CD4-positive, CD25-positive, alpha-beta regulatory T cell (primary cell): Measurements from ENCODE around the gene PLA2G5. TPM values are rescaled to one million over a fixed set of nuclear protein-coding genes. Genes with fewer than 3 reads are reported as not detected.
"Not testable (repeated sequence)": the region's sequence is repeated elsewhere in the genome, so short reads cannot be mapped to it uniquely, and the experiment has no call there.

ENCODE experiments used
- ATAC-seq, 2 donors: fragments of 150-1000 bp; cut with Tn5 transposase; one replicate each; pipeline ENCODE4 v1.10.0; 2021; ENCODE audit warnings: low read depth in 2 of 2, moderate number of reproducible peaks in 2 of 2, moderate library complexity in 1 of 2
- DNase-seq, 3 donors: peaks; one replicate each; pipeline versions ENCODE4 v3.0.0 to v3.0.0-alpha.2; 2012 to 2022; ENCODE audit warnings: mixed read lengths in 1 of 3
- H3K27ac ChIP-seq: one replicate; pipeline ENCODE4 v1.7.0; 2013; ENCODE audit warnings: mild to moderate bottlenecking, low read length; ENCODE audit not compliant: insufficient read depth, poor library complexity, severe bottlenecking
- H3K27me3 ChIP-seq: one replicate; pipeline ENCODE4 v1.7.0; 2013; ENCODE audit warnings: low read length; ENCODE audit not compliant: control insufficient read depth, insufficient read depth
- H3K36me3 ChIP-seq: one replicate; pipeline ENCODE4 v1.7.0; 2013; ENCODE audit warnings: mild to moderate bottlenecking, low read length, moderate library complexity; ENCODE audit not compliant: control insufficient read depth, insufficient read depth
- H3K4me1 ChIP-seq: 2 replicates; pipeline ENCODE4 v1.7.0; 2013; ENCODE audit warnings: mild to moderate bottlenecking, low read length; ENCODE audit not compliant: insufficient read depth, control insufficient read depth, poor library complexity, severe bottlenecking
- H3K4me3 ChIP-seq: one replicate; pipeline ENCODE4 v1.7.0; 2013; ENCODE audit warnings: low read depth, mild to moderate bottlenecking, low read length, moderate library complexity
- H3K9me3 ChIP-seq, 2 experiments: 1 replicate in 1 of 2; 2 replicates in 1 of 2; pipeline ENCODE4 v1.7.0; 2013; ENCODE audit warnings: low read length in 2 of 2, mild to moderate bottlenecking in 1 of 2, moderate library complexity in 1 of 2; ENCODE audit not compliant: control insufficient read depth in 2 of 2
- H3K27ac Mint-ChIP-seq, 3 donors: one replicate each; pipeline ENCODE4 v1.8.0; 2020 to 2022; ENCODE audit warnings: mild to moderate bottlenecking in 3 of 3, mixed read lengths in 3 of 3, moderate library complexity in 2 of 3
- H3K27me3 Mint-ChIP-seq: one replicate; pipeline ENCODE4 v1.8.0; 2022; ENCODE audit warnings: mild to moderate bottlenecking, mixed read lengths
- H3K36me3 Mint-ChIP-seq: one replicate; pipeline ENCODE4 v1.8.0; 2020; ENCODE audit warnings: mixed read lengths
- H3K4me1 Mint-ChIP-seq, 4 donors: one replicate each; pipeline ENCODE4 v1.8.0; 2020 to 2022; ENCODE audit warnings: mixed read lengths in 4 of 4, mild to moderate bottlenecking in 1 of 4
- H3K4me3 Mint-ChIP-seq, 4 donors: one replicate each; pipeline ENCODE4 v1.8.0; 2020 to 2022; ENCODE audit warnings: mild to moderate bottlenecking in 4 of 4, mixed read lengths in 4 of 4, moderate library complexity in 3 of 4
- H3K9me3 Mint-ChIP-seq, 7 donors: one replicate each; pipeline ENCODE4 v1.8.0; 2020 to 2022; ENCODE audit warnings: mixed read lengths in 7 of 7, mild to moderate bottlenecking in 3 of 7, moderate library complexity in 2 of 7
- polyA plus RNA-seq, 4 donors: library from polyadenylated mRNA; unstranded; fragments of 300-500 nt; fragmentation: Illumina TruSeq; gene quantifications; one replicate each; pipeline ENCODE4 v1.2.3, GENCODE V29; 2021
- total RNA-seq: library from RNA; stranded (reverse); gene quantifications from one replicate; pipeline ENCODE4 v1.2.3, GENCODE V29; 2022

Gene PLA2G5
- total and polyA plus RNA-seq, 5 donors from 2014 or later = not detected

DNA sequence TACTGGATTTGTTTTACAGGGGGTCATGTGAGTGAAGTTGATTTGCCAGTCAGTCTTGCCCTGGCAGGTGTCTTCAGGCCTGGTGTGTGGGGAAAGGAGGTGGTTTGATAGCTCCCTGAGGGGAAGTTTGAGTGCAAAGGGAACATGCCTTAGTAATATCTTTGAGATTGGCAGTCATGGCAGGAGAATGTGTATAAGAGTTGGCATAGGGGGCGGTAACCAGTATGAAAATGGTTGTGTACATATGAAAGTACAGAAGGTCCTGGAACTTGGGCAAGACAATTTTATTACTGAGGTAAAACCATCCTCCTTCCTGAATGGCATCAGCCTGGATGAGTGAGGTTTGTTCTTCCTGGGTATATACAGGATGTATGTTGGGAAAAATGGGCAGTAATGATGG is 37.6 kb upstream of the PLA2G5 start:
- DNase-seq (no peak), ATAC-seq (no peak)
- peaks cover 8% of the 10 kb centered on the region for H3K36me3 Mint-ChIP-seq
- H3K9me3 Mint-ChIP-seq = peaks cover 0 to 21% (median 9%) of the 10 kb centered on the region in 7 donors
- Histone ChIP-seq H3K9me3 (peaks cover 0 to 9% of the 10 kb centered on the region in 2 experiments), H3K4me3 (no peak overlapping the region), H3K36me3 (no peaks in the 10 kb centered on the region), H3K27ac (no peak overlapping the region), H3K27me3 (peaks cover 9% of the 10 kb centered on the region), H3K4me1 (no peaks in the 10 kb centered on the region)
- no peak overlapping the region for H3K27ac Mint-ChIP-seq
- no peaks in the 10 kb centered on the region for H3K4me1 Mint-ChIP-seq
- H3K4me3 Mint-ChIP-seq = no peak overlapping the region
- peaks cover 25% of the 10 kb centered on the region for H3K27me3 Mint-ChIP-seq

DNA sequence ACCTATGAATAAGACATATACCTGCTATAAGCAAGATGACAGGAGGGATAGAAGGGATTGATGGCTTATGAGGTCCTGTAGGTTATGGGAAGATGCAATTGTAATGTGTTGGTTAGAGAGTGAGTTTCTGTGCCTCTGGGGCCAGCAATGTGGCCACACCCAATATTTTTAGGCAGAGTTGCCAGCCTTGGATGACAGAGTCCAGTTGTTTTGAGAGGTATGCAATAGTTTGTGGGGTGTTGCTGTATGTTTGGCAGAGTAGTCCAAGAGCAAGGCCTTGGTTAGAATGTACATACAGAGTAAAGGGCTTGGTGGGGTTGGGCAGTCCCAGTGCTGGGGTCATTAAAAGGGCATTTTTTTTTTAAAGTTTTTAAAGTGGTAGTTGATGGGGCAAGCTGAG is 36.6 kb upstream of the PLA2G5 start:
- Histone ChIP-seq H3K4me1 (no peaks in the 10 kb centered on the region), H3K27ac (no peak overlapping the region), H3K9me3 (peaks cover 0 to 9% of the 10 kb centered on the region in 2 experiments), H3K27me3 (peaks cover 9% of the 10 kb centered on the region), H3K4me3 (no peak overlapping the region), H3K36me3 (no peaks in the 10 kb centered on the region)
- H3K27ac Mint-ChIP-seq = no peak overlapping the region
- no peak overlapping the region for H3K4me3 Mint-ChIP-seq
- ATAC-seq (no peak), DNase-seq (no peak)
- peaks cover 8% of the 10 kb centered on the region for H3K36me3 Mint-ChIP-seq
- no peaks in the 10 kb centered on the region for H3K4me1 Mint-ChIP-seq
- H3K9me3 Mint-ChIP-seq = peaks cover 0 to 21% (median 8%) of the 10 kb centered on the region in 7 donors
- H3K27me3 Mint-ChIP-seq = peaks cover 26% of the 10 kb centered on the region

DNA sequence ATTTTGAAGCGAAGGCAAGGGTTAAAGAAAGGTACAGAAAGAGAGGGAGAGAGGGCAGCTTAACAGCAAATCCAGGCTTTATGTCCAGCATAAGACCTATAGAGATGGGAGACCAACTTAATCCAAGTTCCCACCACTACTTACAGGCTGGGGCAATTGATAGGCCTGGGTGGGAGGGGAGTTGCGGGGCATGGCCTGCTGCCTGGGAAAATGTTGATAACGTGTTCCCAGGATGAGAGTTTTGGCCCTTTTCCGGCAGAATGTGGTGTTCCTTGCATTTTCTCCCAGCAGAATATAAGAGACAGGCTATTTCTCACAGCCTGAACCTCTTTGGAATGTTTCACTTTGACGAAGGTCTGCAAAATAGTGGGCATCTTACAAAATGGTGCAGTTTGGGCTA is 34.9 kb upstream of the PLA2G5 start:
- no peak overlapping the region for H3K27ac ChIP-seq
- H3K4me3 ChIP-seq = no peak overlapping the region
- Mint-ChIP-seq H3K9me3 (peaks cover 0 to 21% (median 7%) of the 10 kb centered on the region in 7 donors), H3K36me3 (peaks cover 8% of the 10 kb centered on the region), H3K4me3 (no peak overlapping the region), H3K27ac (no peak overlapping the region), H3K27me3 (peaks cover 30% of the 10 kb centered on the region), H3K4me1 (no peaks in the 10 kb centered on the region)
- no peaks in the 10 kb centered on the region for H3K4me1 ChIP-seq
- H3K9me3 ChIP-seq = peaks cover 0 to 9% of the 10 kb centered on the region in 2 experiments
- H3K27me3 ChIP-seq = peaks cover 16% of the 10 kb centered on the region
- DNase-seq (no peak), ATAC-seq (no peak)
- H3K36me3 ChIP-seq = no peaks in the 10 kb centered on the region

DNA sequence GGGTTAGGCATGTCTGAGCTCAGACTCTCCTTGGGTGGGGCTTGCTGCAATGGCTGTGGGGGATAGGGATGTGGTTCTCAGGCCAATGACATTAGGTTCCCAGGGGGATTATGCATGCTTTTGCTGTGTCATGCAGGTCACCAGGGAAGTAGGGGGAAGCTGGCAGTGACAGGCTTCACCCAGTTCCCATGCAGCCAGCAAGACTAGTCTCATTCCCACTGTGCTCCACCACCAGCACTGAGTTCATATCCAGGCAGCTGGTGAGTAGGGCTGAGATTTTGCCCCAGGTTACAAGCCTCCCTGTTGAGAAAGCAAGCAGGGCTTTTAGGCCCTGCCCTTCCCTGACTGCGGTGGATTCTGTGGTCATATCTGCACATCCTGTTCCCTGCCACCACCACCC is 32.1 kb upstream of the PLA2G5 start:
- H3K4me3 Mint-ChIP-seq = no peak overlapping the region
- H3K4me1 Mint-ChIP-seq = no peaks in the 10 kb centered on the region
- H3K27ac ChIP-seq = no peak overlapping the region
- H3K27me3 Mint-ChIP-seq = peaks cover 27% of the 10 kb centered on the region
- no peak overlapping the region for H3K27ac Mint-ChIP-seq
- peaks cover 0 to 9% of the 10 kb centered on the region in 2 experiments for H3K9me3 ChIP-seq
- peaks cover 8% of the 10 kb centered on the region for H3K36me3 Mint-ChIP-seq
- H3K36me3 ChIP-seq = no peaks in the 10 kb centered on the region
- H3K4me3 ChIP-seq = no peak overlapping the region
- DNase-seq = peak in 1 of 3 donors; percentile 2
- peaks cover 12% of the 10 kb centered on the region for H3K27me3 ChIP-seq
- ATAC-seq = no peak
- peaks cover 0 to 21% (median 7%) of the 10 kb centered on the region in 7 donors for H3K9me3 Mint-ChIP-seq
- no peaks in the 10 kb centered on the region for H3K4me1 ChIP-seq

DNA sequence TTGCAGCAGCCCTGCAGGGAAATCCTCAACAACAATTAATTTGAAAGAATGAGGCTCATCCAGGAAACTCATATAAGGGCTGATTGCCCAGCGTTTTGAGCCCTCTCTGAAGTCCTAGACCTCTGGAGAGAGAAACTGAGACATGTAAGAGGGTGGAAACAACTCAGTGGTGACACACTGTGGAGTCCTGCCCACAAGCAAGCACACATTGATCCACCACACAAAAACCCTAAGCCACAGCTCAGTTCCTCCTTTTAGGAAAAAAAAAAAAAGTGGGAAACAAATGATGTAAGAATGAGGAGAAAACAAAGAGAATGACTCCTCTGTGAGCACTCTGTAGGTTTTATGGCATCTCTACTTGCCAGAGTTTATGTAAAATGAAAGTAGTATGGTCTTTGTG is 22.9 kb upstream of the PLA2G5 start:
- no peak overlapping the region for H3K4me3 Mint-ChIP-seq

DNA sequence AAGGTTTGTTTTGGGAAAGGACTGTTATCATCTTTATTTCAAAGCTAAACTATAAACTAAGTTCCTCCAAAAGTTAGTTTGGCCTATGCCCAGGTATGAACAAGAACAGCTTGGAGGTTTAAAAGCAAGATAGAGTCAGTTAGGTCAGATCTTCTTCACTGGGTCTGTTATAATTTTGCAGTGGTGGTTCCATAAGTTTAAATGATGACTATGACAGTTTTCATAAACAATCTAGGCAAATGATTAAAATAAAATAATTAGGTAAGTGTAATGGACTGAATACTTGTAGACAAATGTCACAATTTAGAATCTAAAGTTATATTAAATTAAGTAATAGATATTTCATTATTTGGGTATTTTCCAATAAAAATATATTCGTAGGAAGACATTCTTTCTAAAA is 21.4 kb upstream of the PLA2G5 start:
- H3K36me3 Mint-ChIP-seq = no peaks in the 10 kb centered on the region
- H3K4me1 Mint-ChIP-seq = no peaks in the 10 kb centered on the region
- no peaks in the 10 kb centered on the region for H3K36me3 ChIP-seq
- H3K4me3 ChIP-seq = no peak overlapping the region
- ATAC-seq (no peak), DNase-seq (no peak)
- H3K27ac Mint-ChIP-seq = no peak overlapping the region
- peaks cover 5% of the 10 kb centered on the region for H3K27me3 ChIP-seq
- H3K4me1 ChIP-seq = no peaks in the 10 kb centered on the region
- H3K27me3 Mint-ChIP-seq = peaks cover 10% of the 10 kb centered on the region
- H3K9me3 ChIP-seq = peaks cover 1 to 9% of the 10 kb centered on the region in 2 experiments
- no peak overlapping the region for H3K4me3 Mint-ChIP-seq
- peaks cover 0 to 24% (median 8%) of the 10 kb centered on the region in 7 donors for H3K9me3 Mint-ChIP-seq
- H3K27ac ChIP-seq = no peak overlapping the region

More for the DNA sequence above, 22.9 kb upstream of the PLA2G5 start:
- no peak overlapping the region for H3K27ac Mint-ChIP-seq
- H3K36me3 Mint-ChIP-seq = no peaks in the 10 kb centered on the region
- no peak overlapping the region for H3K4me3 ChIP-seq
- DNase-seq = no peak
- H3K27me3 ChIP-seq = peaks cover 5% of the 10 kb centered on the region
- no peaks in the 10 kb centered on the region for H3K4me1 Mint-ChIP-seq
- ATAC-seq = no peak
- no peaks in the 10 kb centered on the region for H3K36me3 ChIP-seq
- peaks cover 4% of the 10 kb centered on the region for H3K27me3 Mint-ChIP-seq
- no peak overlapping the region for H3K27ac ChIP-seq
- peaks cover 0 to 16% (median 3%) of the 10 kb centered on the region in 7 donors for H3K9me3 Mint-ChIP-seq
- H3K4me1 ChIP-seq = no peaks in the 10 kb centered on the region
- H3K9me3 ChIP-seq = peaks cover 1 to 9% of the 10 kb centered on the region in 2 experiments

DNA sequence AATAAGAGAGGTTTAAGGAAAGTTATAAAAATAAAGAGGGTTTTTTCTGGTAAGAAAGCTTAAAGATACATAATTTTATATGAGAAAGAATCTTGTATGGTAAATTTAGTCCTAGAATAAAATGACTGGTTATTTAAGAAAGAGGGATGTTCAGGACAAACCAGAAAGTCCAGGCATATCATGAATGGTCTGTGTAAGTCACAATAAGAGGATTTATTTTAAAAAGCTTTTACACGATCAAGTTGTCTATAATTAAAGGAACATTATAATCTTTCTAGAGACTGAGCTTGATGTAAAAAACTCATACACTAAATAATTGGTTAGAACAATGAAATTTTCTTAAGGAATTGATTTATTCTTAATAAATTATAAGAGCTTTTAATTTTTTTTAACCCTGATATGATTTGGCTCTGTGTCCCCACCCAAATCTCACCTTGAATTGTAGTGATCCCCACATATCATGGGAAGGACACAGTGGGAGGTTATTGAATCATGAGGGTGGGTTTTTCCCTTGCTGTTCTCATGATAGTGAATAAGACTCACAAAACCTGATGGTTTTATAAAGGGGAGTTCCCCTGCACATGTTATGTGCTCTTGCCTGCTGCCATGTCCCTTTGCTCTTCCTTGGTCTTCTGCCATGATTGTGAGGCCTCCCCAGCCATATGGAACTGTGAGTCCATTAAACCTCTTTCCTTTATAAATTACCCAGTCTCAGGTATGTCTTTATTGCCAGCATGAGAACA is 20.8 kb upstream of the PLA2G5 start:
- H3K27me3 ChIP-seq, H3K4me3 ChIP-seq, H3K4me1 ChIP-seq, H3K36me3 Mint-ChIP-seq, H3K27ac Mint-ChIP-seq, H3K27ac ChIP-seq, H3K4me1 Mint-ChIP-seq, H3K4me3 Mint-ChIP-seq, ATAC-seq, H3K9me3 ChIP-seq, DNase-seq, H3K36me3 ChIP-seq: not testable (repeated sequence)
- Mint-ChIP-seq H3K27me3 (peaks cover 10% of the 10 kb centered on the region), H3K9me3 (peaks cover 0 to 25% (median 8%) of the 10 kb centered on the region in 7 donors)
